Measurements from ENCODE around the gene UNC13C.
"Not testable (repeated sequence)": the region's sequence is repeated elsewhere in the genome, so short reads cannot be mapped to it uniquely, and the experiment has no call there.

Gene UNC13C
- long read RNA-seq, result 0 reads

DNA sequence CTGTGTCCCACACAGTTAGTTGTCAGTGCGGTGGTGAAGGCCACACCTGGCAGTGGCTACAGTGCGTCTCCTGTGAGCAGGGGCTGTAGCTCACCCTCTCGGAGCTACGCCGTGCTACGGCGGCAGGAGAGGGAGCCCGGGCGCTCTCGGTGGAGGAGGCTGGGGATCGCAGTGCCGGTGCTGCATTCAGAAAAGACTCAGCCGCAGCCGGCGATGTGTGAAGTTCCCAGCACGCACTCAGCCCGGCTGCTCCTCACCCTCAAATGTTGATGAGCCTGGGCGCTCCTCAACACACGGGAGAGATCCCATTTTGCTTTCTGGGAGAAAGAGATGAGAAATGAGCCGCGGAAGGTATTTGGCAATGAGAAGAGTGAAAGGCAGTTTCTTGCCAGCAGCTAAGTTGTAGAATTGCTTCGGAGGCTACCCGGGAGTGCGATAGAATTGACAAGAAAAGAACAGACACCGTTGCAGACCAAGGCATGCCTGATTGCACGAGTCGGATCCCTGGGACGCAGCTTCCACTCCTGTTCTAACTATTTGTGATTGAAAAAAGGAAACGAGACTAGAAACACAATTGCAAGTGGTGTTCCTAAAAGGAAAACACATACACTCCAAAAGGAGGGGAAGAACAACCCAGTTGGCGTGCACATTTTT, at the start of gene UNC13C:
UNC13C (plus strand) TSS at position 189 of the 654 bp plus-strand sequence. CDS start 34,463 bp downstream, outside the sequence.
- DNase-seq (ENCODE audit: low read depth in 1 of 2, low spot score in 1 of 2), result no peak
- Histone ChIP-seq H3K27ac (replicated peaks) (no peak within 1 kb of the TSS), H3K4me3 (replicated peaks; ENCODE audit: insufficient read depth, low read length) (no peak within 1 kb of the TSS), H3K27me3 (ENCODE audit: insufficient read depth, poor library complexity, severe bottlenecking) (peaks cover 20% of the 10 kb centered on the region)
- TF ChIP-seq SPI1 (IDR thresholded peaks at IDR 0.05; ENCODE audit: borderline replicate concordance, low read depth), result no peak
- no peak for TF ChIP-seq REST (IDR thresholded peaks at IDR 0.05; ENCODE audit: insufficient replicate concordance, low read depth)
- TF ChIP-seq POLR2AphosphoS5 (IDR thresholded peaks at IDR 0.05; ENCODE audit: low read depth), result no peak
- TF ChIP-seq GABPA (IDR thresholded peaks at IDR 0.05; ENCODE audit: low read depth), result no peak
- TF ChIP-seq, protein P1, sequence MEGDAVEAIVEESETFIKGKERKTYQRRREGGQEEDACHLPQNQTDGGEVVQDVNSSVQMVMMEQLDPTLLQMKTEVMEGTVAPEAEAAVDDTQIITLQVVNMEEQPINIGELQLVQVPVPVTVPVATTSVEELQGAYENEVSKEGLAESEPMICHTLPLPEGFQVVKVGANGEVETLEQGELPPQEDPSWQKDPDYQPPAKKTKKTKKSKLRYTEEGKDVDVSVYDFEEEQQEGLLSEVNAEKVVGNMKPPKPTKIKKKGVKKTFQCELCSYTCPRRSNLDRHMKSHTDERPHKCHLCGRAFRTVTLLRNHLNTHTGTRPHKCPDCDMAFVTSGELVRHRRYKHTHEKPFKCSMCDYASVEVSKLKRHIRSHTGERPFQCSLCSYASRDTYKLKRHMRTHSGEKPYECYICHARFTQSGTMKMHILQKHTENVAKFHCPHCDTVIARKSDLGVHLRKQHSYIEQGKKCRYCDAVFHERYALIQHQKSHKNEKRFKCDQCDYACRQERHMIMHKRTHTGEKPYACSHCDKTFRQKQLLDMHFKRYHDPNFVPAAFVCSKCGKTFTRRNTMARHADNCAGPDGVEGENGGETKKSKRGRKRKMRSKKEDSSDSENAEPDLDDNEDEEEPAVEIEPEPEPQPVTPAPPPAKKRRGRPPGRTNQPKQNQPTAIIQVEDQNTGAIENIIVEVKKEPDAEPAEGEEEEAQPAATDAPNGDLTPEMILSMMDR (IDR thresholded peaks at IDR 0.05; ENCODE audit: insufficient read depth, low read length), result no peak

GRCh38 chr15:53936137-53936536, 42.1 kb upstream of the UNC13C start:
- no peak overlapping the region for H3K27ac ChIP-seq (replicated peaks)
- DNase-seq (ENCODE audit: low read depth in 1 of 2, low spot score in 1 of 2), result no peak
- TF ChIP-seq GABPA (IDR thresholded peaks at IDR 0.05; ENCODE audit: low read depth) (no peak), REST (IDR thresholded peaks at IDR 0.05; ENCODE audit: insufficient replicate concordance, low read depth) (no peak), SPI1 (IDR thresholded peaks at IDR 0.05; ENCODE audit: borderline replicate concordance, low read depth) (no peak), POLR2AphosphoS5 (IDR thresholded peaks at IDR 0.05; ENCODE audit: low read depth) (no peak)
- TF ChIP-seq, protein P1 (IDR thresholded peaks at IDR 0.05; ENCODE audit: insufficient read depth, low read length), result no peak
- H3K4me3 ChIP-seq (replicated peaks; ENCODE audit: insufficient read depth, low read length), result no peak overlapping the region
- no peaks in the 10 kb centered on the region for H3K27me3 ChIP-seq (ENCODE audit: insufficient read depth, poor library complexity, severe bottlenecking)

DNA sequence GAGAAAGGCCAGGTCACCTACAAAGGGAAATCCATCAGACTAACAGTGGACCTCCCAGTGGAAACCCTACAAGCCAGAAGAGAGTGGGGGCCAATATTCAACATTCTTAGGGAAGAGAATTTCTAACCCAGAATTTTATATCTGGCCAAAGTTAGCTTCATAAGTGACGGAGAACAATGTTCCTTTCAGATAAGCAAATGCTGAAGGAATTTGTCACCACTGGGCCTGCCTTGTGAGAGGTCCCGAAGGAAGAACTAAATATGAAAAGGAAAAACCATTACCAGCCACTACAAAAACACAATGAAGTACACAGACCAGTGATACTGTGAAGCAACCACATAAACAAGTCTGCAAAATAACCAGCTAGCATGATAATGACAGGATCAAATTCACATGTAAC, 40.6 kb upstream of the UNC13C start:
- DNase-seq (ENCODE audit: low read depth in 1 of 2, low spot score in 1 of 2); H3K27ac ChIP-seq (replicated peaks); H3K4me3 ChIP-seq (replicated peaks; ENCODE audit: insufficient read depth, low read length): not testable (repeated sequence)

DNA sequence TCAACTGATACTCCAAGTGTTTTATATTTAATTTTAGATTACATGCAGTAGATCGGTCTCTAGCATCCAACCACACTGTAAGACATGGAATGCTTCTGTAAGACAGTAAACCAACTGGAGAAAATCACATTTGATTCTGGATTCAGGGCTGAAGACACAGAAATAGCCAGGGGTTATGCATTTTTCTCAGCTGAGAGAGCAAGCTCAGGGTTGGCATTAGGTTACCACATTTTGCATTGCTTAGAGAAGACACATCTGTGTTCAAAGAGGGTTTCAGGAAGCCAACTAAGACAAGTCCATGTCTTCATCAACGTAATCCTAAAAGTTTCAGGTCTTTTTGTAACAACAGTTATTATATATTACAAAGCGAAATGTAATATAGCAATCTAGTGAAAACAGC, 27.7 kb upstream of the UNC13C start:
- Histone ChIP-seq H3K4me3 (replicated peaks; ENCODE audit: insufficient read depth, low read length) (no peak overlapping the region), H3K27me3 (ENCODE audit: insufficient read depth, poor library complexity, severe bottlenecking) (no peaks in the 10 kb centered on the region), H3K27ac (replicated peaks) (no peak overlapping the region)
- DNase-seq (ENCODE audit: low read depth in 1 of 2, low spot score in 1 of 2), result no peak
- TF ChIP-seq, protein P1 (IDR thresholded peaks at IDR 0.05; ENCODE audit: insufficient read depth, low read length), result no peak
- no peak for TF ChIP-seq SPI1 (IDR thresholded peaks at IDR 0.05; ENCODE audit: borderline replicate concordance, low read depth)

More for the DNA sequence above, 40.6 kb upstream of the UNC13C start:
- H3K27me3 ChIP-seq (ENCODE audit: insufficient read depth, poor library complexity, severe bottlenecking), result not testable (repeated sequence)
